HFF-Myc (cell line): ENCODE measurements around the gene CD48.
A peak's percentile ranks its signal among the peaks of the same experiment; 100 is the strongest.
"Not testable (repeated sequence)": the region's sequence is repeated elsewhere in the genome, so short reads cannot be mapped to it uniquely, and the experiment has no call there.

Source experiments
- DNase-seq: peaks from one replicate; pipeline ENCODE4 v3.0.0-alpha.2; 2011; ENCODE audit warnings: low read depth; ENCODE audit errors: extremely low read depth
- H3K4me3 ChIP-seq: replicated peaks from 2 replicates; pipeline ENCODE4 v1.5.1; 2011; ENCODE audit warnings: low read depth, mild to moderate bottlenecking, control low read depth, low read length
- CTCF ChIP-seq: IDR thresholded peaks from 2 replicates; pipeline ENCODE4 v1.5.1; 2012; ENCODE audit warnings: mild to moderate bottlenecking, low read depth, low read length, control low read depth; ENCODE audit errors: missing control alignments

CD48 gene

GRCh38 chr1:160702100-160702499 is 9.5 kb downstream of the CD48 start:
- H3K4me3 ChIP-seq = no peak overlapping the region
- no peak for DNase-seq
- no peak for TF ChIP-seq CTCF

GRCh38 chr1:160692390-160692789 is 19.2 kb downstream of the CD48 start:
- not testable (repeated sequence) for DNase-seq

GRCh38 chr1:160685266-160685665 is 26.4 kb downstream of the CD48 start:
- DNase-seq = no peak
- no peak overlapping the region for H3K4me3 ChIP-seq
- TF ChIP-seq CTCF = no peak

More at GRCh38 chr1:160692390-160692789, 19.2 kb downstream of the CD48 start:
- not testable (repeated sequence) for H3K4me3 ChIP-seq

- no peak overlapping the region for H3K4me3 ChIP-seq
- no peak for DNase-seq
- no peak for TF ChIP-seq CTCF
These were observed 28.4 kb downstream of the CD48 start for GRCh38 chr1:160682983-160683865.

GRCh38 chr1:160681891-160682140 is 29.8 kb downstream of the CD48 start:
- H3K4me3 ChIP-seq = no peak overlapping the region
- DNase-seq = no peak
- no peak for TF ChIP-seq CTCF

- peak; percentile 29 for TF ChIP-seq CTCF
- no peak overlapping the region for H3K4me3 ChIP-seq
- DNase-seq = peak; percentile 2
These were observed 30.3 kb downstream of the CD48 start for GRCh38 chr1:160681066-160681890.

- no peak for DNase-seq
- H3K4me3 ChIP-seq = no peak overlapping the region
- TF ChIP-seq CTCF = no peak
These were observed 31.2 kb downstream of the CD48 start for GRCh38 chr1:160680399-160680798.
